ENCODE measurements around the gene CELSR2.

CELSR2 gene

GRCh38 chr1:109251277-109252166, 2.2 kb downstream of the CELSR2 start:
- DNase-seq (ENCODE audit: low spot score), result no peak

GRCh38 chr1:109252167-109252892, 3.0 kb downstream of the CELSR2 start:
- no peak for DNase-seq (ENCODE audit: low spot score)

- no peak for DNase-seq (ENCODE audit: low spot score)
These were observed 3.8 kb downstream of the CELSR2 start for GRCh38 chr1:109252893-109253802.

GRCh38 chr1:109253803-109254620, 4.7 kb downstream of the CELSR2 start:
- DNase-seq (ENCODE audit: low spot score), result no peak

GRCh38 chr1:109254621-109255096, 5.3 kb downstream of the CELSR2 start:
- DNase-seq (ENCODE audit: low spot score), result no peak

GRCh38 chr1:109255097-109255651, 5.8 kb downstream of the CELSR2 start:
- DNase-seq (ENCODE audit: low spot score), result no peak

- DNase-seq (ENCODE audit: low spot score), result no peak
These were observed 6.3 kb downstream of the CELSR2 start for GRCh38 chr1:109255678-109256077.

GRCh38 chr1:109256085-109256484, 6.7 kb downstream of the CELSR2 start:
- DNase-seq (ENCODE audit: low spot score), result no peak

GRCh38 chr1:109256971-109257681, 7.8 kb downstream of the CELSR2 start:
- no peak for DNase-seq (ENCODE audit: low spot score)

GRCh38 chr1:109257682-109258421, 8.5 kb downstream of the CELSR2 start:
- no peak for DNase-seq (ENCODE audit: low spot score)

- no peak for DNase-seq (ENCODE audit: low spot score)
These were observed 9.4 kb downstream of the CELSR2 start for GRCh38 chr1:109258481-109259466.

- DNase-seq (ENCODE audit: low spot score), result no peak
These were observed 10.6 kb downstream of the CELSR2 start for GRCh38 chr1:109259674-109260557.

- no peak for DNase-seq (ENCODE audit: low spot score)
These were observed 11.7 kb downstream of the CELSR2 start for GRCh38 chr1:109261006-109261405.

GRCh38 chr1:109261578-109261977, 12.2 kb downstream of the CELSR2 start:
- DNase-seq (ENCODE audit: low spot score), result no peak

GRCh38 chr1:109262231-109263055, 13.1 kb downstream of the CELSR2 start:
- DNase-seq (ENCODE audit: low spot score), result no peak

GRCh38 chr1:109263234-109263596, 13.9 kb downstream of the CELSR2 start:
- DNase-seq (ENCODE audit: low spot score), result no peak

Data from kidney capillary endothelial cell (primary cell).